Neural progenitor cell (in vitro differentiated cells): ENCODE data around the gene PARD3B.

Experiments
- CTCF ChIP-seq: fragments of 200-600 bp; sonication (generic); IDR thresholded peaks from 2 replicates; pipeline ENCODE4 v1.5.1; 2017; ENCODE audit warnings: antibody characterized with exemption, mild to moderate bottlenecking
- EZH2 ChIP-seq: fragments of 200-600 bp; sonication (generic); IDR thresholded peaks from 2 replicates; pipeline ENCODE4 v1.6.1; 2017; ENCODE audit warnings: antibody characterized with exemption, mild to moderate bottlenecking, moderate library complexity

- TF ChIP-seq CTCF = no peak
- no peak for TF ChIP-seq EZH2
These were observed 6.9 kb upstream of the PARD3B start for GRCh38 chr2:204538182-204539018.
